Fibroblast of the aortic adventitia (primary cell): Measurements from ENCODE around the gene CXXC4. TPM values are rescaled to one million over a fixed set of nuclear protein-coding genes. Genes with fewer than 3 reads are reported as not detected.

Source experiments
- DNase-seq: peaks from one replicate; pipeline ENCODE4 v3.0.0-alpha.2; 2010; ENCODE audit warnings: low read depth
- H3K4me3 ChIP-seq: 2 replicates; pipeline ENCODE4 v1.5.1; 2011; ENCODE audit warnings: low read depth, mild to moderate bottlenecking, control low read depth, low read length, moderate library complexity
- total RNA-seq: library from RNA; depleted of rRNA; stranded (reverse); fragments of >200 nt; gene quantifications from 2 replicates; pipeline ENCODE4 v1.2.3, GENCODE V29; 2012; ENCODE audit warnings: low replicate concordance
- TF ChIP-seq, protein P1 (sequence below): IDR thresholded peaks from 2 replicates; pipeline ENCODE4 v1.5.1; 2011; ENCODE audit warnings: mild to moderate bottlenecking, low read length, control low read depth, inconsistent platforms; ENCODE audit not compliant: insufficient read depth

The CXXC4 gene
- total RNA-seq, 1 donor = under 0.01 TPM

DNA sequence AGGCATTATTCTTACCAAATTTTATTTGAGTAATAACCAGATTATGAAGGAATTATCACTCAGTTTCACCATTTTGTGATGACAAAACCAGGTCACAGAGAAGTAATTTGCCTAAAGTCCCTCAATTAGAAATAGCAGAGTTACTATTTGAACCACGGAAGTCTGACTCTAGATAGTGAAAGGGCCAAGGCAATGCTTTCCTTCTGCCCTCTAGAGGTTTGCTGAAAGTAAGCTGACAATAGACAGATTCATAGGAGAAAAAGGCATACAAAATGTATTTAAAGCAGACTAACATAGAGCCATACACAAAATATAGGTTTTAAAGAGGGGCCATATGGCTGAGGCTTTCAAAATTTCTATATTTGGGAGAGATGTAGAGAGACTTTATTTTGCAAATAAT lies 43.1 kb downstream of the CXXC4 start:
- no peak for DNase-seq
- TF ChIP-seq, protein P1, sequence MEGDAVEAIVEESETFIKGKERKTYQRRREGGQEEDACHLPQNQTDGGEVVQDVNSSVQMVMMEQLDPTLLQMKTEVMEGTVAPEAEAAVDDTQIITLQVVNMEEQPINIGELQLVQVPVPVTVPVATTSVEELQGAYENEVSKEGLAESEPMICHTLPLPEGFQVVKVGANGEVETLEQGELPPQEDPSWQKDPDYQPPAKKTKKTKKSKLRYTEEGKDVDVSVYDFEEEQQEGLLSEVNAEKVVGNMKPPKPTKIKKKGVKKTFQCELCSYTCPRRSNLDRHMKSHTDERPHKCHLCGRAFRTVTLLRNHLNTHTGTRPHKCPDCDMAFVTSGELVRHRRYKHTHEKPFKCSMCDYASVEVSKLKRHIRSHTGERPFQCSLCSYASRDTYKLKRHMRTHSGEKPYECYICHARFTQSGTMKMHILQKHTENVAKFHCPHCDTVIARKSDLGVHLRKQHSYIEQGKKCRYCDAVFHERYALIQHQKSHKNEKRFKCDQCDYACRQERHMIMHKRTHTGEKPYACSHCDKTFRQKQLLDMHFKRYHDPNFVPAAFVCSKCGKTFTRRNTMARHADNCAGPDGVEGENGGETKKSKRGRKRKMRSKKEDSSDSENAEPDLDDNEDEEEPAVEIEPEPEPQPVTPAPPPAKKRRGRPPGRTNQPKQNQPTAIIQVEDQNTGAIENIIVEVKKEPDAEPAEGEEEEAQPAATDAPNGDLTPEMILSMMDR = peak; percentile 17
- H3K4me3 ChIP-seq = no peak overlapping the region

DNA sequence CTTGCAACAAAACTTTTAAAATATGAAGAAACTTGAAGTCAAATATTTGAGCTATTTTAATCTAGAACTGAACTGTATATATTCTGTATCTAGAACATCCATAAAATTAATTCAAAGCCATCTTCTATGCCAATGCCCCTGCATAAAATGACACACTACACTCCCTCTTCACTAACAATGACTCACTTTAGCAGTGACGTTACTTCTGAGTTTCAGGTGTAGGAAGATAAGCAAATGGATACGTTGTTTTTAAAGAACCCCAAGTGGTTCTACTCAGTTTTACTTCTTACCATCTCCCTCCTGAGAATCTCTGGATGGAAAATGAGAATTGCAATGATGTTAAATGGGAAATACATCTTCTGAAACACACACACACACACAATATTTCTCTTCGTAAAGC lies 45.2 kb downstream of the CXXC4 start:
- TF ChIP-seq, protein P1 = no peak
- no peak for DNase-seq

DNA sequence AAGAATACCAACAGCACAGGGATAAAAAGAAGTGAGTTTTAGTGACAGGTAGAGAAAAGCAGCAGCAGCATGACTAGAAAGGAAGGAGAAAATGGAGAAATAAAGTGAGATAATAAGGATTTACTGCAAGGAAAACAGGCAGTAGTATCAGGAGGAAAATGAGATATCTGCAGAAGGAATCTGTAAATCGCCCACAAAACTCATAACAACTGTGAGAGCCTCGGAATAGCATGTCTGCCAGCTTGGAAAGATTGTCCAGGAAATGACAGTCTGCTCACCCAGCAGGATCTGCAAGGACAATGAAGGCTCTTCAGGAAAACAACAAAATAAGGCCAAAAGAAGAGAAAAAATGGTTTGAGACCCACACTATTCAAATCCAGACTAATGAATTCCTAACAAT lies 47.4 kb downstream of the CXXC4 start:
- DNase-seq = no peak
- TF ChIP-seq, protein P1 = no peak
- H3K4me3 ChIP-seq = no peak overlapping the region

More for the DNA sequence above, 45.2 kb downstream of the CXXC4 start:
- H3K4me3 ChIP-seq = no peak overlapping the region

DNA sequence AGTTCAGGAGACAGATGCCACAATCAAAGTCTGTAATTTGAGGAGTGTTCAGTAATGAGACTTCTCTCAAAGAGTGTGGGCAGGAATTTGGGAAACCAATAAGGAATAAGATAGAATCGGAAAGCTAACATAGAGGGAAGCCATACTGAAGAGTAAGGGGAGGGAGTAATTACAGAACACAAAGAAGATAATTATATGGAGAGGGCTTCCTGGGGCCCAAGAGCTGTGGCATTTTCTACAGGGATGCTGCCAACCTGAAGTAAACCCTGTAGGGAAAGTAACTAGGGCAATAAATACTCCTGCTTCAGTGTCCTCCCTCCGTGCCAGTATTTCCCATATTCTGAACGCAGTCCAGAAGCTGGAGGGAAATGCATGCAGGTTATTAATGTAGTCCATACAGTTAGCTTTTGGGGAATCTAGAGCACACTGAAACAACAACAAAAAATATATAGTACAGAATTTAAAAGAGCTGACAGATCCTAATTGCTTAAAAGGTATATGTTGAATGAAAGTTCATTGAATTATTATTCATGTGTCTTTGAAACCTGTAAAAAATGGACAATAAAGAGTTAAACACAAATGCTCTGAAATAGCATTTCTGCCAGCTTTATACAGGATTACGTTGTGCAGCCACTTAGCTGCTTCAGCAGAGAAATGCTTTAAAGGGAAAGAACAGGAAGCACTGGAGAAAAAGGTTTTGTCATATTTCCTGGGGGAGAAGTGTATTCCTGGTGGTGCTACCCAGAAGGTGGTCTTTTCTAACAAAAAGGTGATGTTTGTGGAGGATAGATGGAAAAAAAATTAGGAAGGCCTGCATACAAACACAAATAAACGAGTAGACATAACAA lies 48.0 kb downstream of the CXXC4 start:
- DNase-seq = no peak
- no peak overlapping the region for H3K4me3 ChIP-seq
- TF ChIP-seq, protein P1 = no peak

DNA sequence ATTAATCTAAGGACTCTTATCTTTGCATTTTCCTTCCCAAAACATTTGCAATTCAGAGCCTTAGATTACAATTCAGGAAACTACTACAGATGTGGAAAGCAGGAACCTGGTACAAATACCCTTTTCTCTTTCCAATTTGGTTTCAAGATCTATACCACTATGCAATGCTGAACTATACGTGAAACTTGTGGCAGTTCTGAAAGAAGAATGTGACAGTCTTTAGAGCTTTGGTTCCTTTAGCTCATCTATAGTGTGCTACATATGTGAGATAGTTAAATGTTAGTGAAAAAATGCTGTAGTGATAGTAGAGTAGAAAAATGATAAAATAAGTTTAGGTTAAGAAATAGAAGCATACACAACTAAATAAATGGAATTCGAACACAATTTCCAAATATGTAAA lies 50.0 kb downstream of the CXXC4 start:
- H3K4me3 ChIP-seq = no peak overlapping the region
- DNase-seq = no peak
- TF ChIP-seq, protein P1 = no peak

DNA sequence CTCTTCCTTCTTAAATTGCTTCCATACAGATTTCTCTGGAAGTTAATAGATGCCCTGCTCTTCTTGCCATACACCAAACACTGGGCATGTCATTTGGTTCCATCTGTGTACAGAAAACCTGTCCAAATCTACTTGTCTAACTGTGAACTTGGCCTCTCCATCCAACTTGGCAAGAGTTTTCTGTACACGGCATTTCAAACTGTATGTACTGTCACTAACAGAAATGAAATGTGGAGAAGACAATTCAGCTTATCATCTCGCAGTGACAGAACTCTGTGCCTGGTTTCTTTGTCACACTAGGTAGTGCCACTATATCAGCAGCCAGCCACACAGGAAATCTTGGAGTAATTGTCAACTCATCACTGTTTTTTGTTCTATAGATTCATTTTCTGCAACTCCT lies 58.2 kb downstream of the CXXC4 start:
- TF ChIP-seq, protein P1 = no peak
- no peak for DNase-seq
- no peak overlapping the region for H3K4me3 ChIP-seq
